Ramos (cell line): ENCODE measurements around the gene FMO4.
"Not testable (repeated sequence)": the region's sequence is repeated elsewhere in the genome, so short reads cannot be mapped to it uniquely, and the experiment has no call there.

Experiments
- in situ Hi-C: fragments of 300-500 bp; cut with MboI; formaldehyde crosslinking; loops from one replicate; pipeline ENCODE4 v1.14.3; 2022; ENCODE audit warnings: low sequenced_read_pairs; ENCODE audit not compliant: unreplicated experiment

FMO4 gene

GRCh38 chr1:171329251-171329650, 15.3 kb downstream of the FMO4 start:
- in situ Hi-C loops, result no loop called here

- in situ Hi-C loops, result no loop called here
Measured at GRCh38 chr1:171334024-171334640, 20.1 kb downstream of the FMO4 start.

- in situ Hi-C loops, result no loop called here
Measured at GRCh38 chr1:171335964-171336363, 22.0 kb downstream of the FMO4 start.

GRCh38 chr1:171339345-171339744, 25.4 kb downstream of the FMO4 start:
- in situ Hi-C loops, result not testable (repeated sequence)

- in situ Hi-C loops, result no loop called here
Measured at GRCh38 chr1:171343727-171344472, 29.9 kb downstream of the FMO4 start.

GRCh38 chr1:171344473-171344820, 30.5 kb downstream of the FMO4 start:
- in situ Hi-C loops, result no loop called here

GRCh38 chr1:171345536-171345935, 31.6 kb downstream of the FMO4 start:
- in situ Hi-C loops, result no loop called here

GRCh38 chr1:171346881-171347280, 32.9 kb downstream of the FMO4 start:
- in situ Hi-C loops, result no loop called here

GRCh38 chr1:171350594-171350993, 36.6 kb downstream of the FMO4 start:
- in situ Hi-C loops, result no loop called here

- in situ Hi-C loops, result no loop called here
Measured at GRCh38 chr1:171351961-171352360, 38.0 kb downstream of the FMO4 start.

GRCh38 chr1:171352554-171352953, 38.6 kb downstream of the FMO4 start:
- in situ Hi-C loops, result no loop called here

GRCh38 chr1:171355727-171356126, 41.7 kb downstream of the FMO4 start:
- in situ Hi-C loops, result no loop called here

GRCh38 chr1:171357179-171357578, 43.2 kb downstream of the FMO4 start:
- in situ Hi-C loops, result no loop called here

GRCh38 chr1:171359355-171359648, 45.3 kb downstream of the FMO4 start:
- in situ Hi-C loops, result not testable (repeated sequence)

GRCh38 chr1:171359731-171360527, 45.9 kb downstream of the FMO4 start:
- in situ Hi-C loops, result not testable (repeated sequence)

- in situ Hi-C loops, result no loop called here
Measured at GRCh38 chr1:171366085-171366484, 52.1 kb downstream of the FMO4 start.

- in situ Hi-C loops, result no loop called here
Measured at GRCh38 chr1:171366816-171367215, 52.8 kb downstream of the FMO4 start.

- in situ Hi-C loops, result no loop called here
Measured at GRCh38 chr1:171367436-171367835, 53.5 kb downstream of the FMO4 start.

GRCh38 chr1:171372418-171373084, 58.6 kb downstream of the FMO4 start:
- in situ Hi-C loops, result no loop called here

- in situ Hi-C loops, result not testable (repeated sequence)
Measured at GRCh38 chr1:171373357-171374122, 59.6 kb downstream of the FMO4 start.
